Stimulated activated CD4-positive, alpha-beta T cell treated with anti-CD3 and anti-CD28 coated beads, Interleukin-12 subunit alpha, Interleukin-12 subunit beta, amount 100 ng/mL, for 24 hours (primary cell): ENCODE data around the gene FLNA.
"Not testable (repeated sequence)": the region's sequence is repeated elsewhere in the genome, so short reads cannot be mapped to it uniquely, and the experiment has no call there.

Experiments used
- DNase-seq, 2 experiments: peaks; one replicate each; pipeline ENCODE4 v3.0.0-alpha.2; 2020; ENCODE audit warnings: low read depth in 2 of 2

Gene FLNA

DNA sequence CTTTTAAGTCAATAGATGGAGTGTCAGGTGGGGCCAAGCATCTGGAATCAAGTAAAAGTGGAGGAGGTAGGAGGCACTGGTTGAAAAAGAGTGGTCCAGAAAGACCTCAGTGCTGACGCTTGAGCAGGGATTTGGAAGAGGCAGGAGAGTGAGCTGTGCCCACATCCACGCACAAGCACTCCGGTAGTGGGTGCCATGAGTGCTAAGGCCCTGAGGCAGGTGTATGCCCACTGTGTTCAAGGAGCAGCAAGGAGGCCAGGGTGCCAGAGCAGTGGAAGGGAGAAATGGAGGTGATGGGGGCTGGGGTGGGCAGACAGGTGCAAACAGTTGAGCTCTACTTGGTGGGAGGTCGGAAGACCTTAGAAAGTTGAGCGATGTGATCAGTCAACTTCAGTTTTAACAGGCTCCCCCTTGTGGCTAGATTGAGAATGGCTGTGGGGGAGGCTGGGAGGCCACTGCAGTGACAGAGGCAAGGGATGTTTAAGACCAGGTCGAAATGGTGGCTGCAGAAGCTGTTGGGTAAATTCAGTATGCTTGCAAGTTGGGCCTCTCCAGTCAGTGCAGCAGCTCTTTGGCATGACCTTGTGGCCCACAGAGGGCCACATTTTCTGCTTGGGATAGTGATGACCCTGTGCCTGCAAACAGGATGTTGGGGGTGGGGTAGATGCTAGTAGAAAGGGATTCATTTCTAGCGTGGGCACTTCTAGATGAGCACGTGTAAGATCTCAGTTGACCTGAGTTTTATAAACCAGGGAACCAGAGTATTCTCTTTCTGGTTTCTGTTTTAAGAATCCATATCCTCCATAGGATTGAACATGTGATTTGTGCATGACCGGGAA, 66.1 kb downstream of the FLNA start:
- DNase-seq = peak; percentile 55 to 78

- DNase-seq = no peak
Measured at GRCh38 chrX:154307202-154307601, 67.2 kb downstream of the FLNA start.

DNA sequence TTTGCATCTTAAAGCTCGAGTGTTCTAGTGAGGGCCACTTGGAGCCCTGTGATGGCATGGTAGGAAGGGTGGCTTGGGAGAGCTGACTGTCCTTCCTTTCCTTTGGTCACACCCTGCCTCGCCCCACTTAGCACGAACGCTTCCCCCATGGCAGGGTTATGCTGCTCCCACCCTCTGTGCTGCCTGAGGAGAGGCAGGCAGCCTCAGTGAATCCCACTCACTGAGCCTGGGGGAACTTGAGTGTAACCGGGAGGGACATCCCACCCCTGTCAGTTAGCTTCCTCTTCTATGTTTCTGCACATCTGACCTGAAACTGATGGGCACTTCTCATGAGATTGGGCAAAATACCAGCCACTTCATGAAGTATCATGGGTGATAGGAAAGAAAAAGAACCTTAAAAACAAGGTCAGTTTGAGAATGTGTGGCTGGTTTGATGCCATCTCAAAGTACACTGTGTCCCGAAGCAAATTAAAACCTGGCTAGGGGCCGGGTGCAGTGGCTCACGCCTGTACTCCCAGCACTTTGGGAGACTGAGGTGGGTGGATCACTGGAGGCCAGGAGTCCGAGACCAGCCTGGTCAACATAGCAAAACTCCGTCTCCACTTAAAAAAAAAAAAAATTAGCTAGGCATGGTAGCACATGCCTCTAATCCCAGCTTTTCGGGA, 68.8 kb downstream of the FLNA start:
- DNase-seq = no peak

- no peak for DNase-seq
Measured at GRCh38 chrX:154304846-154305245, 69.6 kb downstream of the FLNA start.

GRCh38 chrX:154303476-154303875, 71.0 kb downstream of the FLNA start:
- DNase-seq = no peak

DNA sequence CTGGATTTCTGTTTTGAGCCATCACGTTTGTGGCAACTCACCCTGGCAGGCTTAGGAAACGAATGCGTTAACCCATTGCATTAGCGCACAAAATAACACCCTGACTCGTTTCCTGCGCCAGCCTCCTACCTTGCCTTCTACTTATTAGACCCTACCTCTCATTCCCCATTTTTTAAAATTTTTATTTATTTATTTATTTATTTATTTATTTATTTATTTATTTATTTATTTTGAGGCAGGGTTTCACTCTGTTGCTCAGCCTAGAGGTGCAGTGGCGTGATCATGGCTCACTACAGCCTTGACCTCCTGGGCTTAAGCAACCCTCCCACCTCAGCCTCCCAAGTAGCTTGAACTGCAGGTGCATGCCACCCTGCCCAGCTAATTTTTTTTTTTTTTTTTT, 71.4 kb downstream of the FLNA start:
- DNase-seq = not testable (repeated sequence)

- no peak for DNase-seq
Measured at GRCh38 chrX:154300816-154301215, 73.6 kb downstream of the FLNA start.
